Measurements from ENCODE around the gene DPM1. TPM values are rescaled to one million over a fixed set of nuclear protein-coding genes. Genes with fewer than 3 reads are reported as not detected.

The DPM1 gene
- total and polyA plus RNA-seq, 2 donors (not counting 3 experiments of a cell fraction or from before 2014, with no cell fraction given), result 33.9 to 41.9 TPM

DNA sequence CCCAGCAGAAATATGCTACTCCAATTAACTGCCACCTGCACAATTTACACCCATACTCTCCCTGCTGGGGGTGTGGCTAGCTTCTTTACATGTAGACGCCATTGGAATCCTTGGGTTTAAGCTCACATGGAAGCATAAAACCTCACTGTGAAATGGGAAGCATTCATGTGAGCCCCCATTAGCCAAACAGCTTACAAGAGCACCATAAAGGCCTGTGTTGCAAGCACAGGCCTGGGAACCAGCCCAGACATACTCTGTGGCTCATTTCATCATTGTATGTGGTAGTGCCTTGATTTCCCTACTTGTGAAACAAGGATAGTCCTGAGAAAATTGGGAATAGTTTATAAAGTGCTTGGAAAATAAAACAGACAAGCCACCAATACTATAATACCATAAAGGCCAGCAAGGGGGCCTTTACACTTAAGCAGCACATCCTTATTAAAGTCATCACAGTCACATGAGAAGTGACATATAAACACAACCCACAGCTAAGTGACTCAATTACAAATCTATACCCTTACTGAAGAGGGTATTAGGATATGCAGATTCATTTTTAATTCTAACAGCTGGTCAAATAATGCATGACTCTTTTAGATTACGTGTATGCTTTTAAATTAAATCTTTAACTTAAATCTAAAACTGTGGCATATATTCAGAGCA is 33.9 kb downstream of the DPM1 start:
- no peak overlapping the region for H3K4me2 ChIP-seq (ENCODE audit: insufficient read depth, low read length)
- CTCF ChIA-PET, result interaction anchor here (0.7 to 11.1 kb wide), 6 partner anchors 8 to 130 kb away, joined by 3 to 119 read pairs (median 4); partner anchors contain the start of gene BCAS4
- dilution Hi-C loops (cut with MboI; ENCODE audit: extremely low pct_ligation_motif_present, low sequenced_read_pairs), result no loop called here
- POLR2A ChIA-PET, result no interaction called here
- H3K27ac ChIP-seq (ENCODE audit: insufficient read depth, low read depth, low read length), result no peak overlapping the region
- DNase-seq (ENCODE audit: low read depth, low spot score) (no peak), FAIRE-seq (no peak)
- no TSS peak for BruUV-seq (replicated peaks)
- peaks cover 17% of the 10 kb centered on the region for H3K4me1 ChIP-seq (ENCODE audit: control insufficient read depth, extremely low read depth, insufficient read depth, low read length)
- peaks cover 5 to 19% of the 10 kb centered on the region in 2 experiments for H3K36me3 ChIP-seq (ENCODE audit: control insufficient read depth in 2 of 2, extremely low read depth in 1 of 2, insufficient read depth in 2 of 2, low read length in 2 of 2)
- no peak overlapping the region for H2AFZ ChIP-seq (ENCODE audit: low read depth, low read length)
- peaks cover 44% of the 10 kb centered on the region for H4K20me1 ChIP-seq (replicated peaks; ENCODE audit: control insufficient read depth, extremely low read depth, insufficient read depth, low read length)
- H3K9ac ChIP-seq (replicated peaks; ENCODE audit: extremely low read depth, insufficient read depth, low read length), result no peak overlapping the region
- no peak overlapping the region for H3K4me3 ChIP-seq (replicated peaks in 1 of 3; ENCODE audit: insufficient read depth in 1 of 3, low read depth in 1 of 3, low read length in 3 of 3)
- H3K9me3 ChIP-seq (replicated peaks; ENCODE audit: control insufficient read depth, insufficient read depth, low read length), result no peaks in the 10 kb centered on the region
- intact Hi-C loops (cut with micrococcal nuclease), result no loop called here
- H3K9me1 ChIP-seq (replicated peaks; ENCODE audit: control insufficient read depth, extremely low read depth, insufficient read depth, low read length), result no peaks in the 10 kb centered on the region
- TF ChIP-seq CTCF (IDR thresholded peaks at IDR 0.05; ENCODE audit: extremely low read depth in 1 of 2, insufficient read depth in 1 of 2, low read depth in 1 of 2, low read length in 2 of 2) (no peak), EZH2 (IDR thresholded peaks at IDR 0.05; ENCODE audit: borderline replicate concordance, low read depth, low read length, severe bottlenecking) (no peak), POLR2A (IDR thresholded peaks at IDR 0.05; ENCODE audit: low read depth, low read length) (no peak), MAX (IDR thresholded peaks at IDR 0.05; ENCODE audit: insufficient read depth, insufficient read length) (no peak), JUN (IDR thresholded peaks at IDR 0.05; ENCODE audit: borderline replicate concordance, insufficient read depth, insufficient read length, low read depth) (no peak), MYC (IDR thresholded peaks at IDR 0.05; ENCODE audit: low read depth, low read length) (no peak), GATA2 (IDR thresholded peaks at IDR 0.05; ENCODE audit: insufficient read depth, insufficient read length, low read depth, low read length) (no peak), POLR2AphosphoS5 (IDR thresholded peaks at IDR 0.05; ENCODE audit: insufficient read depth, low read depth, low read length) (no peak), FOS (IDR thresholded peaks at IDR 0.05; ENCODE audit: borderline replicate concordance, insufficient read depth, low read length) (no peak)
- H3K79me2 ChIP-seq (ENCODE audit: control insufficient read depth, insufficient read depth, low read length), result peaks cover 100% of the 10 kb centered on the region
- H3K27me3 ChIP-seq (ENCODE audit: control insufficient read depth in 2 of 2, insufficient read depth in 2 of 2, low read length in 2 of 2), result no peaks in the 10 kb centered on the region
